Thoracic aorta (tissue), 2 donors: ENCODE data around the gene TBX4. TPM values are rescaled to one million over a fixed set of nuclear protein-coding genes. Genes with fewer than 3 reads are reported as not detected.

Experiments
- ATAC-seq: fragments of 150-250 bp; one replicate; pipeline ENCODE4 v1.8.0; 2017; ENCODE audit warnings: low read depth; ENCODE audit not compliant: insufficient number of reproducible peaks, low FRiP score
- DNase-seq: peaks from one replicate; pipeline ENCODE4 v3.0.0-alpha.2; 2020; ENCODE audit warnings: low spot score
- H3K27ac ChIP-seq, 2 donors: fragments of 200-600 bp; sonication (generic); 1 replicate in 1 of 2; 2 replicates in 1 of 2; pipeline ENCODE4 v1.5.1; 2016; ENCODE audit warnings: mild to moderate bottlenecking in 2 of 2, moderate library complexity in 2 of 2
- H3K27me3 ChIP-seq: fragments of 200-600 bp; sonication (generic); replicated peaks from 2 replicates; pipeline ENCODE4 v1.6.0; 2016; ENCODE audit warnings: mild to moderate bottlenecking; ENCODE audit not compliant: insufficient read depth
- H3K36me3 ChIP-seq: fragments of 200-600 bp; sonication (generic); one replicate; pipeline ENCODE4 v1.5.1; 2016
- H3K4me1 ChIP-seq, 2 donors: fragments of 200-600 bp; sonication (generic); 1 replicate in 1 of 2; 2 replicates in 1 of 2; pipeline versions ENCODE4 v1.5.1 to v1.6.0; 2016; ENCODE audit warnings: low read depth in 2 of 2, mild to moderate bottlenecking in 1 of 2; ENCODE audit not compliant: control insufficient read depth in 1 of 2
- H3K4me3 ChIP-seq: fragments of 200-600 bp; sonication (generic); 2 replicates; pipeline ENCODE4 v1.5.1; 2016; ENCODE audit warnings: mild to moderate bottlenecking
- H3K9me3 ChIP-seq: fragments of 200-600 bp; sonication (generic); 2 replicates; pipeline ENCODE4 v1.5.1; 2016
- CTCF ChIP-seq: fragments of 200-600 bp; sonication (generic); IDR thresholded peaks from one replicate; pipeline ENCODE4 v1.5.1; 2019; ENCODE audit warnings: antibody characterized with exemption
- total RNA-seq, 2 donors: library from RNA; depleted of rRNA; stranded (reverse); fragments of >200 nt; gene quantifications; one replicate each; pipeline versions ENCODE4 v1.1.0 to v1.2.3, GENCODE V29; 2016

The TBX4 gene
- total RNA-seq, 2 donors from 2014 or later, result not detected

- no peak for TF ChIP-seq CTCF
- Histone ChIP-seq H3K27me3 (peaks cover 3% of the 10 kb centered on the region), H3K36me3 (no peaks in the 10 kb centered on the region), H3K4me3 (no peak overlapping the region), H3K9me3 (no peaks in the 10 kb centered on the region), H3K27ac (no peak overlapping the region), H3K4me1 (no peaks in the 10 kb centered on the region)
- ATAC-seq, result no peak
- DNase-seq, result no peak
Measured at GRCh38 chr17:61442878-61443474, 9.2 kb upstream of the TBX4 start.

- Histone ChIP-seq H3K27ac (no peak overlapping the region), H3K36me3 (no peaks in the 10 kb centered on the region), H3K9me3 (no peaks in the 10 kb centered on the region), H3K27me3 (peaks cover 4% of the 10 kb centered on the region), H3K4me3 (no peak overlapping the region), H3K4me1 (no peaks in the 10 kb centered on the region)
- TF ChIP-seq CTCF, result no peak
- DNase-seq (no peak), ATAC-seq (no peak)
Measured at GRCh38 chr17:61443475-61443882, 8.7 kb upstream of the TBX4 start.

- TF ChIP-seq CTCF, result no peak
- Histone ChIP-seq H3K4me3 (no peak overlapping the region), H3K27ac (no peak overlapping the region), H3K36me3 (no peaks in the 10 kb centered on the region), H3K27me3 (peaks cover 4% of the 10 kb centered on the region), H3K9me3 (no peaks in the 10 kb centered on the region), H3K4me1 (no peaks in the 10 kb centered on the region)
- DNase-seq, result no peak
- ATAC-seq, result no peak
Measured at GRCh38 chr17:61444075-61444474, 8.1 kb upstream of the TBX4 start.

GRCh38 chr17:61444831-61445230 lies 7.4 kb upstream of the TBX4 start:
- H3K27ac ChIP-seq, result no peak overlapping the region
- peaks cover 4% of the 10 kb centered on the region for H3K27me3 ChIP-seq
- TF ChIP-seq CTCF, result no peak
- H3K4me1 ChIP-seq, result no peaks in the 10 kb centered on the region
- no peak for ATAC-seq
- H3K9me3 ChIP-seq, result no peaks in the 10 kb centered on the region
- H3K4me3 ChIP-seq, result no peak overlapping the region
- H3K36me3 ChIP-seq, result no peaks in the 10 kb centered on the region
- no peak for DNase-seq

- TF ChIP-seq CTCF, result no peak
- ATAC-seq (no peak), DNase-seq (no peak)
- Histone ChIP-seq H3K27me3 (peaks cover 9% of the 10 kb centered on the region), H3K9me3 (no peaks in the 10 kb centered on the region), H3K36me3 (no peaks in the 10 kb centered on the region), H3K27ac (no peak overlapping the region), H3K4me3 (no peak overlapping the region), H3K4me1 (peaks cover 8 to 13% of the 10 kb centered on the region in 2 donors)
Measured at GRCh38 chr17:61447358-61447757, 4.9 kb upstream of the TBX4 start.
